Coronary artery (tissue), 2 donors: ENCODE measurements around the gene FASN.

Source experiments
- DNase-seq: peaks from one replicate; pipeline ENCODE4 v3.0.0-alpha.2; 2017; ENCODE audit warnings: low spot score
- H3K27ac ChIP-seq, 2 donors: fragments of 200-600 bp; sonication (generic); one replicate each; pipeline ENCODE4 v1.5.1; 2016 to 2019
- H3K4me3 ChIP-seq: fragments of 200-600 bp; sonication (generic); 2 replicates; pipeline ENCODE4 v1.5.1; 2016; ENCODE audit warnings: mild to moderate bottlenecking, moderate library complexity
- CTCF ChIP-seq: fragments of 200-600 bp; sonication (generic); IDR thresholded peaks from one replicate; pipeline ENCODE4 v1.5.1; 2019; ENCODE audit warnings: antibody characterized with exemption

The FASN gene

GRCh38 chr17:82081546-82081945 lies 16.5 kb downstream of the FASN start:
- TF ChIP-seq CTCF: no peak
- no peak overlapping the region for H3K27ac ChIP-seq
- H3K4me3 ChIP-seq: no peak overlapping the region
- DNase-seq: no peak

GRCh38 chr17:82080789-82081464 lies 17.1 kb downstream of the FASN start:
- TF ChIP-seq CTCF: no peak
- H3K4me3 ChIP-seq: no peak overlapping the region
- DNase-seq: no peak
- no peak overlapping the region for H3K27ac ChIP-seq

- no peak overlapping the region for H3K27ac ChIP-seq
- TF ChIP-seq CTCF: no peak
- H3K4me3 ChIP-seq: no peak overlapping the region
- no peak for DNase-seq
Observed at GRCh38 chr17:82080048-82080788, 17.8 kb downstream of the FASN start.

GRCh38 chr17:82079001-82079677 lies 18.9 kb downstream of the FASN start:
- no peak for TF ChIP-seq CTCF
- Histone ChIP-seq H3K4me3 (no peak overlapping the region), H3K27ac (no peak overlapping the region)
- no peak for DNase-seq

GRCh38 chr17:82078433-82078832 lies 19.6 kb downstream of the FASN start:
- TF ChIP-seq CTCF: no peak
- no peak overlapping the region for H3K27ac ChIP-seq
- no peak for DNase-seq
- H3K4me3 ChIP-seq: no peak overlapping the region

GRCh38 chr17:82077617-82078358 lies 20.2 kb downstream of the FASN start:
- no peak for DNase-seq
- no peak overlapping the region for H3K4me3 ChIP-seq
- no peak for TF ChIP-seq CTCF
- no peak overlapping the region for H3K27ac ChIP-seq
